Stomach smooth muscle (tissue), 2 donors: ENCODE measurements around the gene ZNF580.

Source experiments
- H3K27ac ChIP-seq: one replicate; pipeline ENCODE4 v1.7.0; 2013; ENCODE audit warnings: mild to moderate bottlenecking, low read length, inconsistent platforms
- H3K27me3 ChIP-seq, 2 donors: one replicate each; pipeline ENCODE4 v1.7.0; 2013; ENCODE audit warnings: low read length in 2 of 2; ENCODE audit not compliant: insufficient read depth in 2 of 2, control insufficient read depth in 1 of 2
- H3K36me3 ChIP-seq, 2 donors: one replicate each; pipeline ENCODE4 v1.7.0; 2013; ENCODE audit warnings: low read length in 2 of 2; ENCODE audit not compliant: control insufficient read depth in 2 of 2, insufficient read depth in 2 of 2
- H3K4me1 ChIP-seq: one replicate; pipeline ENCODE4 v1.7.0; 2013; ENCODE audit warnings: low read length; ENCODE audit not compliant: control insufficient read depth, insufficient read depth
- H3K4me3 ChIP-seq, 2 donors: one replicate each; pipeline ENCODE4 v1.7.0; 2013; ENCODE audit warnings: low read length in 2 of 2
- H3K9ac ChIP-seq, 2 donors: one replicate each; pipeline ENCODE4 v1.7.0; 2013; ENCODE audit warnings: low read length in 2 of 2, mild to moderate bottlenecking in 1 of 2
- H3K9me3 ChIP-seq, 2 donors: one replicate each; pipeline ENCODE4 v1.7.0; 2013; ENCODE audit warnings: low read length in 2 of 2; ENCODE audit not compliant: control insufficient read depth in 2 of 2
- donor health status: healthy.
- donor health status: Pancreatic carcinoma.

Gene ZNF580

DNA sequence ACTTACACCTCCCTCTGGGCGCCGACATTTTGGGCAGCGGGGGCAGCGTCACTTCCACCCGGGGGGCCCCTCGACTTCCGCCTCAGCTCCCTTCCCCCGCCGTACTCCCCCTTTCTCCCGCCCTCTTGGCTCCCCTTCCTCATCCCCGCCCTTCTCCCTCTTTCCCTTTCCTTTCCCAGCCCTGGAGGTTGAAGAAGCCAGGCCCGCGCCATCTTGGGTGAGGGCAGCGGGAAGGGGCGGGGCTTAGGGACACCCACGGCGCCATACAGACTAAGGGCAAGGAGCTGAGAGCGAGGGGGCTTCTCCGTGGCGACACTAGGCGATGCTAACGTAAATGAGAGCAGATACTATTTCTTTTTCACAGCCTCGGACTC lies 41.3 kb upstream of the ZNF580 start, which contains the start of gene FIZ1:
Gene FIZ1 (minus strand): TSS at position 50 of the 374 bp plus-strand sequence. CDS start 1,652 bp downstream, outside the sequence.
- Histone ChIP-seq H3K4me1 (peaks cover 13% of the 10 kb centered on the region), H3K9me3 (no peaks in the 10 kb centered on the region), H3K36me3 (peaks cover 9 to 16% of the 10 kb centered on the region in 2 donors), H3K4me3 (peak within 1 kb of the TSS; percentile 96), H3K27ac (peak within 1 kb of the TSS; percentile 97), H3K27me3 (no peaks in the 10 kb centered on the region), H3K9ac (peak within 1 kb of the TSS; percentile 96)

DNA sequence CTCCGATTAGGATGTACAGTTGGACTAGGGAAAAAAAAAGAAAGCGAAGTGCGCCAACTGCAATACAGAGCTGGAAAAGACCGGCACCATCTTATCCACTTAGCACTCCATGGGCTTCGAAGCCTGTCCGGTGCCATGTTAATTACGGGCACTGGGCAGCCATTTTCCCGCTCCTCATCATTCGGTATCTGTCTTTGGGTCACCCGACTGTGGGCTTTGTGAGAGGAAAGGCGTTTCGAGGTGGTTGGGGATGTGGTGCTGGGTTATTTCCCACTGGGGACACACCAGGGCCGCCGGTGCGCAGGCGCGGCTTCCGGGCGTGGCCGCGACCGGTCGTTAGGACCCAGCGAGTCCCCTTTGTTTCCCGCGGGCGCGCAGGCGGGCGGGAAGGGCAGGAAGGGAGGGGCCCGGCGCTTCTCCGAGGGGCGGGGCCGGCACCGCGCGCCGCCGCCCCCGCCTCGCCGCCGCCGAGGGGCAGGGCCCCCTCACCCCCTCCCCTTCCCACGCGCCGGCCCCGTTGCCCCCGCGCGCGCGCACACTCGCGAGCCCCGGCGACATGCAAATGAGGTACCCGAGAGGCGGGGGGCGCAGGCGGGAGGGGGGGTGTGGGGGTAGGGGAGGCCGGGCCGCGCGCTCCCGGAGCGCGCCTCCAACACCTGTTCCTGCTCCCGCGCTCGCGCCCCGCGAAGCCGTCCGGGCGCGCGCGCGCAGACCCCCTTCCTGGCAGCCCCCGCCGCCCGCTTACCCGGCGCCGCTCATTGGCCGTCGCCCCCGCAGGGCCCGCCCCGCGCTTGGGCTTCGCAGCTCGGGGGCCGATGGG lies 40.8 kb upstream of the ZNF580 start, which contains the start of gene ZNF524:
Gene ZNF524 (plus strand): TSS at position 447 of the 820 bp plus-strand sequence. CDS start 1,825 bp downstream, outside the sequence.
- Histone ChIP-seq H3K4me3 (peak within 1 kb of the TSS; percentile 96), H3K36me3 (peaks cover 9 to 12% of the 10 kb centered on the region in 2 donors), H3K27ac (peak within 1 kb of the TSS; percentile 97), H3K9me3 (no peaks in the 10 kb centered on the region), H3K9ac (peak within 1 kb of the TSS; percentile 96), H3K27me3 (no peaks in the 10 kb centered on the region), H3K4me1 (peaks cover 18% of the 10 kb centered on the region)

DNA sequence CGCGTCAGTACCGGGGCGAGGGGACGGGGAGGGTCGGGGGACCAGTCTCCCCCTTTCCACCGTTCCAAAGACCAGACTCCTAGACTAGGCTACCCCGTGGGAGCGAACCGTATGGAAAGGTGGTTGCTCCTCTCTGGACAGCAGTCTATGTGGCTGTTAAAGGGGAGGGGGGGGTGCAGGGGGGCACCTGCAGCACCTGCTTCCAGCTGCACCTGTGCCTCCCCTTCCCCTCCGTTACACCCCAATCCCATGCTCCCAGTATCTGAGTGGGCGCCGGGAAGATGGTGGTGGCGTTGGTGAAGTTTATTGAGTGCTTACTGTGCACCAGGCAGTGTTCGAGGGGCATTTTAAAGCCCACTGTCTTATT lies 40.2 kb upstream of the ZNF580 start:
- peak overlapping the region; percentile 97 for H3K27ac ChIP-seq
- peaks cover 6 to 7% of the 10 kb centered on the region in 2 donors for H3K36me3 ChIP-seq
- peaks cover 20% of the 10 kb centered on the region for H3K4me1 ChIP-seq
- H3K4me3 ChIP-seq = peak overlapping the region; percentile 96
- H3K27me3 ChIP-seq = no peaks in the 10 kb centered on the region
- H3K9me3 ChIP-seq = no peaks in the 10 kb centered on the region
- H3K9ac ChIP-seq = peak overlapping the region; percentile 72 to 76

DNA sequence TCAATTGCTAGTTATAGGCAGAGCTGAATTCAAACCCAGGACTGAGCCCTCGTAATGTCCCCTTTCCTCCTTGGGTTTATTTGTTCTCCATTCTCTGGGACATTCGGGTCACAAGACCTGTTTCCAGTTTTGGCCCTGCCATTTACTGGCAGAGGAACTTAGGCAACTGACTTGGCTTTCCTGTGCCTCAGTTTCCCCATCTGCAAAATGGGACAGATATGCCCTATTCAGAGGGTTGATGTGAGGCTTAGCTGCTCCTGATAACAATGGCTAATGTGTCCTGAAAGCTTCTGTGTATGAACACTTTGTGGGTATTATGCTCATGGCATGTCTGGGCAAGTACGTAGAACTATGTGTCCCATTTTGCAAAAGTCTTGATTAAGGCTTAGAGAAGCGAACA lies 39.7 kb upstream of the ZNF580 start:
- H3K9me3 ChIP-seq = no peaks in the 10 kb centered on the region
- peaks cover 23% of the 10 kb centered on the region for H3K4me1 ChIP-seq
- H3K9ac ChIP-seq = peak overlapping the region; percentile 72 to 76
- H3K27me3 ChIP-seq = no peaks in the 10 kb centered on the region
- peak overlapping the region; percentile 96 for H3K4me3 ChIP-seq
- H3K27ac ChIP-seq = peak overlapping the region; percentile 97
- H3K36me3 ChIP-seq = peaks cover 3 to 5% of the 10 kb centered on the region in 2 donors

DNA sequence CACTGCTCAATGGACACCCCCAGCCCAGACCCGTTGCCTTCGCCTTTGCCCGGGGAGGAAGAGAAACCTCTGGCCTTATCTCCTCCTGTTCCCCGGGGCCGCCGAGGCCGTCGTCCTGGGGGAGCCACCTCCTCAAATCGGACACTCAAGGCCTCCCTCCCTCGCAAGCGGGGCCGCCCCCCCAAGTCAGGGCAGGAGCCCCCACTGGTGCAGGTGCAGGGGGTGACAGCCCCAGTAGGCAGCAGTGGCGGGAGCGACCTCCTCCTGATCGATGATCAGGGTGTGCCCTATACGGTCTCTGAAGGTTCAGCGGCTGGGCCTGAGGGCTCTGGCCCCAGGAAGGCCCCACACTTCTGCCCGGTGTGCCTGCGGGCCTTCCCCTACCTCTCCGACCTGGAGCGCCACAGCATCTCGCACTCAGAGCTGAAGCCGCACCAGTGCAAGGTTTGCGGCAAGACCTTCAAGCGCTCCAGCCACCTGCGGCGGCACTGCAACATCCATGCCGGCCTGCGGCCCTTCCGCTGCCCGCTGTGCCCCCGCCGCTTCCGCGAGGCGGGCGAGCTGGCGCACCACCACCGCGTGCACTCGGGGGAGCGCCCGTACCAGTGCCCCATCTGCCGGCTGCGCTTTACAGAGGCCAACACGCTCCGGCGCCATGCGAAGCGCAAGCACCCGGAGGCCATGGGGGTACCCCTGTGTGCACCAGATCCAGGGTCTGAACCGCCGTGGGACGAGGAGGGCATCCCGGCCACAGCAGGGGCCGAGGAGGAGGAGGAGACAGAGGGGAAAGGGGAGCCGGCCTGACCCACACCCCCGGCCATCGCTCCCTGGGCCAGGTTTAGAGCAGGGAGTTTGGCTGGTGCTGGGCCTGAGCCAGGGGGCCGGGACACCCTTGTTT lies 38.4 kb upstream of the ZNF580 start:
- Histone ChIP-seq H3K4me1 (peaks cover 36% of the 10 kb centered on the region), H3K27me3 (no peaks in the 10 kb centered on the region), H3K9ac (no peak overlapping the region), H3K4me3 (no peak overlapping the region), H3K9me3 (no peaks in the 10 kb centered on the region), H3K27ac (no peak overlapping the region), H3K36me3 (no peaks in the 10 kb centered on the region)

DNA sequence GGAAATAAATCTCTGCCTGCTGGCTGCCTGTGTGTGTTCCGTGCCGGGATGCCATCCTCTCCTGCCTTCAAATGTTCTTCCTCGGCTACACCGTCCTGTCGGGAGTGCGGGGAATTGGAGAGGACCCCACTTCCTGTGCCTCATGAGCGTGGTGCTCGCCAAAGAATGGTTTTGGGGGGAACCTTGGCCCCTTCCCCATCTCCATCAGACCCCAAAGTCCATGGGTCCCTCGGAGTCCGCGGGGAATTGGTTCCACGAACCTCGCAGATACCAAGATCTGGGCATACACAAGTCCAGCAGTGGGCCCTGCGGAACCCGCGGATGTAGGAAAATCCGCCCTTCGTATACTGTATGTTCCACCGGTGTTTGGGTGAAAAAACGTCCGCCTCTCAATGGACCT lies 37.7 kb upstream of the ZNF580 start:
- no peaks in the 10 kb centered on the region for H3K27me3 ChIP-seq
- no peak overlapping the region for H3K4me3 ChIP-seq
- H3K27ac ChIP-seq = no peak overlapping the region
- H3K36me3 ChIP-seq = no peaks in the 10 kb centered on the region
- H3K9ac ChIP-seq = no peak overlapping the region
- no peaks in the 10 kb centered on the region for H3K9me3 ChIP-seq
- H3K4me1 ChIP-seq = peaks cover 41% of the 10 kb centered on the region

DNA sequence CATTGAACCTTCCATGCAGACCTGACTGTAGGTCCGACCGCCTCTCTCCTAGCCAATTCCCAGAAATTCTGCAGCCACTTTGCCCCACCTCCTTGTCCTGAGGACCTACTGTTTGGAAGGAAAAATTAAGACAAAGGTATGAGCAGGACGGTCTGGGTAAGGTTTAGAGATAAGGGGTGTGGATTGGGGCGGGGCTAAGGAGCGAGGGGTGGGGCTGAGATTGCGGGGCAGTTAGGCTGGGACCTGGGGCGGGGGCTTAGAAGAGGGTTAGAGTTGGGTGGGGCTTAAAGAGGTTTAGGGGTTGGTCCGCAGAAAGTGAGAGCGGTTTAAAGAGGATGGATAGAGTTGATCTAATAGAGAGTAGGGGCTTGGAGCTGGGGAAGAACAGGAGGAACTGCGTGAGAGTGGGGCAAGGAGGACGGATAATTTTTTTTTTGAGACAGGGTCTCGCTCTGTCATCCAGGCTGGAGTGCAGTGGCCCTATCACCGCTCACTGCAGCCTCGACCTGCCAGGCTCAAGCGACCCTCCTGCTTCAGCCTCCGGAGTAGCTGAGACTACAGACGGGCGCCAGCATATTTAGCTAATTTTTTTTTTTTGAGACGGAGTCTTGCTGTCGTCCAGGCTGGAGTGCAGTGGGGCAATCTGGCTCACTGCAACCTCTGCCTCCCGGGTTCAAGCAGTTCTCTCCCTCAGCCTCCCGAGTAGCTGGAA lies 37.1 kb upstream of the ZNF580 start:
- peaks cover 41% of the 10 kb centered on the region for H3K4me1 ChIP-seq
- H3K27me3 ChIP-seq = no peaks in the 10 kb centered on the region
- H3K27ac ChIP-seq = no peak overlapping the region
- no peak overlapping the region for H3K9ac ChIP-seq
- no peaks in the 10 kb centered on the region for H3K9me3 ChIP-seq
- no peak overlapping the region for H3K4me3 ChIP-seq
- H3K36me3 ChIP-seq = no peaks in the 10 kb centered on the region

DNA sequence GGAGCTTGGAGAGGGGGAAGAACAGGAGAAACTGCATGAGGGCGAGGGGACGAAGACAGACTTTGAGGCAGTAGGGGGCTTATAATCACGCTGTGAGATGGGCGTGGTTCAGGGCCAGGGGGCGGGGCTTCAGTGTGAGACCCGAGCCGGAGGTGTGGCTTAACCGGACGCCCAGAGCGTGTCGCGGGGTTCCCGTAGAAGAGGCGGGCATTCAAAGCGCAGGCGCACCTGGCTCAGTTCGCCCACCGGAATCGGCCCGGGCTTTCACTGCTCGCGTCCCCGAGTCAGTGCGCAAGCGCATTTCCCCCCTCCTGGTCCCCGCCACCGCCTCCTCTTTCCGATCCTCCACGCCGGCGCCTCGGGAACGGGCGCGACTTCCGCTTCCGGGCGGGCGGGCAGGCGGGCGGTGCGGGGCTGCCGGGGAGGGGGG lies 35.6 kb upstream of the ZNF580 start:
- Histone ChIP-seq H3K27ac (peak overlapping the region; percentile 87), H3K9me3 (no peaks in the 10 kb centered on the region), H3K36me3 (peaks cover 3 to 9% of the 10 kb centered on the region in 2 donors), H3K4me1 (peaks cover 41% of the 10 kb centered on the region), H3K9ac (peak overlapping the region in 1 of 2 donors; percentile 90), H3K4me3 (peak overlapping the region; percentile 88 to 93), H3K27me3 (no peaks in the 10 kb centered on the region)

DNA sequence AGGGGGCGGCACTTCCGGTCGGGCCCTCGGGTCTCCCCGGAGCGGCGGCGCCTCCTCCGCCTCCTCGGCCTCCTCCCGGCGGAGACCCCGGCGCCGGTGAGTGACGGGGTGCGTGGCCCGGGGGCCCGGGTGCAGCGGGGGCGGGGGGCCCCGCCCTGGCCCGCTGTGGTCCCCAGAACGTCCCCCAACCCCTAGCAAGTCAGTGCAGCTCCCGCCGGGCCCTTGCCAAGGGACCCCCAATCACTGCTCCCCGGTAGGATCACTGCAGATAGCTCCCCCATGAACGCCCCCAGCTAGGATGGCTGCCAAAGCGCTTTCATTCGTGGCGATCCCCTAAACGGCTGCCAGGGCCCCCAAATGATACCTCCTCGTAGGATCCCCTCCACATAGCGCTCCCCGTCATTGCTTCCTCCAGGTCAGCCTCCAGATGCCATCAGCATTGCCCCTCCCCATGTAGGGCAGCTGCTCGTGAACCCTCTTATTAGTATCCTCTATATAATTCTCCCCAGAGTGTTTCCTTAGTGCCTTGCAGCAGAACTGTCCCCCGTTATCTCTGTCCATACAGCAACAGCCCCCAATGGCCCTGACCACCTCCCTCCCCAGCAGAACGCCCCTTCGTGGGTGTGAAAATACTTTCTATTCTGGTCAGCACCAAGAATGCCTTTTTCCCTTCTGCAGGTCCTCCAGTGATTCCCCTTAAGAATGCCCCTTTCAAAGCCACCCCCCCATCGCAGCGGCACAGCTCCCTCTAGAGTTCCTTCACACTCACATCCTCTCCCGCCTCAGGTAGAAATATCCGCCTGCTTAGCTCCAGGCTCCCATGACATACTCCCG lies 34.9 kb upstream of the ZNF580 start, which contains the start of gene ZNF865:
Gene ZNF865 (plus strand): TSS at position 11 of the 834 bp plus-strand sequence. CDS start 7,972 bp downstream, outside the sequence.
- H3K9me3 ChIP-seq = no peaks in the 10 kb centered on the region
- H3K4me1 ChIP-seq = peaks cover 40% of the 10 kb centered on the region
- H3K27ac ChIP-seq = peak within 1 kb of the TSS; percentile 87
- H3K36me3 ChIP-seq = peaks cover 5 to 9% of the 10 kb centered on the region in 2 donors
- H3K4me3 ChIP-seq = peak within 1 kb of the TSS; percentile 88 to 93
- peak within 1 kb of the TSS; percentile 88 to 90 for H3K9ac ChIP-seq
- H3K27me3 ChIP-seq = no peaks in the 10 kb centered on the region
